Peyer's patch (tissue), 4 donors: Measurements from ENCODE around the gene PTS.

ENCODE experiments used
- CTCF ChIP-seq, 6 experiments: fragments of 450-650 bp in 4 of 6; fragments of 200-600 bp in 2 of 6; sonication (generic) in 1 of 6; IDR thresholded peaks; one replicate each; pipeline ENCODE4 v1.5.1; 2017 to 2019; ENCODE audit warnings: antibody characterized with exemption in 6 of 6, mild to moderate bottlenecking in 3 of 6, moderate library complexity in 1 of 6
- POLR2A ChIP-seq, 2 donors: fragments of 450-650 bp; IDR thresholded peaks; one replicate each; pipeline ENCODE4 v1.5.1; 2017; ENCODE audit warnings: antibody characterized with exemption in 2 of 2, mild to moderate bottlenecking in 2 of 2, moderate library complexity in 2 of 2

- TF ChIP-seq POLR2A (IDR thresholded peaks at IDR 0.05) (no peak), CTCF (IDR thresholded peaks at IDR 0.05) (no peak)
These were observed 34.3 kb downstream of the PTS start, which contains the start of gene PLET1 for GRCh38 chr11:112260490-112260889.
